Activated CD4-positive, alpha-beta T cell treated with anti-CD3 and anti-CD28 coated beads, Interleukin-2, amount 10 ng/mL, durations not matched to agents 7 days and 5 days (primary cell): ENCODE measurements around the gene KCTD18. TPM values are rescaled to one million over a fixed set of nuclear protein-coding genes. Genes with fewer than 3 reads are reported as not detected.

Experiments used
- CTCF ChIA-PET: fragments of 350-600 bp; sonication (Branson Sonifier 250); formaldehyde crosslinking; loops from one replicate; lab custom pipeline; 2021; ENCODE audit warnings: antibody characterized with exemption; lab: Charles Lee
- POLR2A ChIA-PET: fragments of 350-600 bp; sonication (Branson Sonifier 250); formaldehyde crosslinking; loops from one replicate; lab custom pipeline; 2021; ENCODE audit warnings: antibody characterized with exemption; lab: Charles Lee
- DNase-seq: peaks from one replicate; pipeline ENCODE4 v3.0.0-alpha.2; 2020
- H3K27ac Mint-ChIP-seq: one replicate; pipeline ENCODE4 v1.8.0; 2021; ENCODE audit warnings: mild to moderate bottlenecking, moderate library complexity, mixed read lengths
- H3K27me3 Mint-ChIP-seq: one replicate; pipeline ENCODE4 v1.8.0; 2021; ENCODE audit warnings: mixed read lengths
- H3K36me3 Mint-ChIP-seq: one replicate; pipeline ENCODE4 v1.8.0; 2021; ENCODE audit warnings: low read depth, mixed read lengths
- H3K4me1 Mint-ChIP-seq: one replicate; pipeline ENCODE4 v1.8.0; 2021; ENCODE audit warnings: mixed read lengths
- H3K4me3 Mint-ChIP-seq: one replicate; pipeline ENCODE4 v1.8.0; 2021; ENCODE audit warnings: mild to moderate bottlenecking, moderate library complexity, mixed read lengths
- H3K9me3 Mint-ChIP-seq: one replicate; pipeline ENCODE4 v1.8.0; 2021; ENCODE audit warnings: mixed read lengths
- total RNA-seq, 2 experiments: library from RNA; stranded (reverse); gene quantifications; one replicate each; pipeline ENCODE4 v1.2.3, GENCODE V29; 2021

The KCTD18 gene
- total RNA-seq, 2 experiments from 2014 or later, result 20.4 to 20.5 TPM

- Mint-ChIP-seq H3K4me3 (no peak overlapping the region), H3K4me1 (peaks cover 29% of the 10 kb centered on the region), H3K36me3 (peaks cover 30% of the 10 kb centered on the region), H3K27ac (no peak overlapping the region), H3K9me3 (no peaks in the 10 kb centered on the region), H3K27me3 (no peaks in the 10 kb centered on the region)
- DNase-seq, result no peak
- ChIA-PET POLR2A (no interaction called here), CTCF (no interaction called here)
Measured at GRCh38 chr2:200452377-200452776, 57.5 kb downstream of the KCTD18 start.

GRCh38 chr2:200451511-200451910 lies 58.4 kb downstream of the KCTD18 start:
- Mint-ChIP-seq H3K36me3 (peaks cover 31% of the 10 kb centered on the region), H3K27ac (no peak overlapping the region), H3K4me3 (no peak overlapping the region)

DNA sequence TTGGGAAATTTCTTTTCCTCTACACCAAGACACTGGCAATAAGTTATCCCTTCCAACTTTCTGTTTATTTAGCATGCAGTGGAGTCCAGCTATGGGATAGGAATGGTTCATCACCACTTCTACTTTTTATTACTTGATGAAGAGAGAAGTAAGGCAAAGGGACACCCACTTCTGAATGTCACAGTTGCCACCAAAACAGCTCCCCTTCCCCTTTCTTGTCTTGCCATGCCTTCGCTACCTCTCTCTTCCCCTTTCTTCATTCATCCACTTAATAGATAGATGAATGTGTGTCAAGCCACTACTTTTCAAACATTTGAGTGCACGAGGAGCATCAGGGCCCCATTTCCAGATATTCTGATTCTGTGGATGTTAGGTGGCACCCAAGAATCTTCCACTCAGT lies 59.6 kb downstream of the KCTD18 start:
- Mint-ChIP-seq H3K27ac (no peak overlapping the region), H3K36me3 (peaks cover 32% of the 10 kb centered on the region), H3K9me3 (no peaks in the 10 kb centered on the region), H3K4me3 (no peak overlapping the region), H3K4me1 (peaks cover 23% of the 10 kb centered on the region), H3K27me3 (no peaks in the 10 kb centered on the region)
- no peak for DNase-seq
- CTCF ChIA-PET, result interaction anchor here (0.7 kb wide), 1 partner anchor 18 kb away, joined by 3 read pairs; no protein-coding TSS in a partner anchor
- POLR2A ChIA-PET, result no interaction called here

More at GRCh38 chr2:200451511-200451910, 58.4 kb downstream of the KCTD18 start:
- no peak for DNase-seq
- no peaks in the 10 kb centered on the region for H3K9me3 Mint-ChIP-seq
- no peaks in the 10 kb centered on the region for H3K27me3 Mint-ChIP-seq
- H3K4me1 Mint-ChIP-seq, result peaks cover 32% of the 10 kb centered on the region
- ChIA-PET CTCF (no interaction called here), POLR2A (no interaction called here)

- DNase-seq, result no peak
- peaks cover 14% of the 10 kb centered on the region for H3K4me1 Mint-ChIP-seq
- H3K4me3 Mint-ChIP-seq, result no peak overlapping the region
- ChIA-PET POLR2A (no interaction called here), CTCF (interaction anchor here (0.8 to 1.2 kb wide), 3 partner anchors 10 to 104 kb away, joined by 3 to 6 read pairs (median 3); no protein-coding TSS in a partner anchor)
- H3K9me3 Mint-ChIP-seq, result no peaks in the 10 kb centered on the region
- no peaks in the 10 kb centered on the region for H3K27me3 Mint-ChIP-seq
- no peak overlapping the region for H3K27ac Mint-ChIP-seq
- H3K36me3 Mint-ChIP-seq, result peaks cover 35% of the 10 kb centered on the region
Measured at GRCh38 chr2:200449149-200449548, 60.7 kb downstream of the KCTD18 start.

DNA sequence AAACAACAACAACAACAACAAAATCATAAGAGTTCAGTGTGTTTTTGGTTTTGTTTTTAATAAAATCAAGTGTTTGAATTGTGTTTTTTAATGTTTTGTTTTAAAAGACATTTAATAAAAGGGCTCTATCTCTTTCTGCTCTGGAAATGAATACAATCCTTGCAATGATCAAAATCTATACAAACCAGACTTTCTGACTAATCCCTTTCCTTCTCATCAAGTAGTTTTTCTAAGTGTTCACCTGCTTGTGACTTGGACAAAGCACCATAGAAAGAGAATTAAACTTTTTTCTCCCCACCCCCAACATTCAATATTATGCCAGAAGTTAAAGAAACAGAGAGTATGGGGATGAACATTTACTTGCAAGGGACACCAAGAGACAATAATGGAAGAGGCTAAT lies 61.4 kb downstream of the KCTD18 start:
- CTCF ChIA-PET, result interaction anchor here (1.1 to 1.2 kb wide), 2 partner anchors 20 to 40 kb away, joined by 3 to 6 read pairs; no protein-coding TSS in a partner anchor
- Mint-ChIP-seq H3K4me3 (no peak overlapping the region), H3K27me3 (no peaks in the 10 kb centered on the region), H3K4me1 (peaks cover 10% of the 10 kb centered on the region), H3K27ac (no peak overlapping the region), H3K9me3 (no peaks in the 10 kb centered on the region), H3K36me3 (peaks cover 39% of the 10 kb centered on the region)
- DNase-seq, result no peak
- POLR2A ChIA-PET, result no interaction called here

- no peak overlapping the region for H3K27ac Mint-ChIP-seq
- H3K4me1 Mint-ChIP-seq, result peaks cover 8% of the 10 kb centered on the region
- peaks cover 42% of the 10 kb centered on the region for H3K36me3 Mint-ChIP-seq
- H3K27me3 Mint-ChIP-seq, result no peaks in the 10 kb centered on the region
- DNase-seq, result no peak
- H3K4me3 Mint-ChIP-seq, result no peak overlapping the region
- no peaks in the 10 kb centered on the region for H3K9me3 Mint-ChIP-seq
- CTCF ChIA-PET, result interaction anchor here (1.1 kb wide), 1 partner anchor 39 kb away, joined by 3 read pairs; no protein-coding TSS in a partner anchor
- POLR2A ChIA-PET, result no interaction called here
Measured at GRCh38 chr2:200447139-200447855, 62.6 kb downstream of the KCTD18 start.

- Mint-ChIP-seq H3K27ac (no peak overlapping the region), H3K4me1 (peaks cover 8% of the 10 kb centered on the region), H3K27me3 (no peaks in the 10 kb centered on the region), H3K4me3 (no peak overlapping the region), H3K36me3 (peaks cover 44% of the 10 kb centered on the region), H3K9me3 (no peaks in the 10 kb centered on the region)
- no peak for DNase-seq
- CTCF ChIA-PET, result no interaction called here
- POLR2A ChIA-PET, result no interaction called here
Measured at GRCh38 chr2:200446612-200447011, 63.3 kb downstream of the KCTD18 start.

DNA sequence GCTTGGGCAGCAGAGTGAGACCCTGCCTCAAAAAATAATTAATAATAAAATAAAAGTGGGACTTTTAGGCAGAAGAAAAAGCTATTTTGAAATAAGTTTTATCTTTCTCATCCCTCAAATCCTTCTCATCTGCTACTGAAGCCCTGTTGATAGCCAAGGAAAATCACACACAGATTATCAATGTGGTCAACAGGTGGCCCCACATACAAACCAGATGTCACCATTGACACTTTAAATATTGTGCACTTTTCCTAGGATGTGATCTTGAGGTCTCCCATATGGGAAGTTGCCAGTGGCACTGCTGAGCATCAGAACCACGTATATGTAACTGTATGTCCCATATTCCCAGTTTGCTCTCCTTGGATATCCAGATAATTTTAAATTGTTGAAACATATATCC lies 64.6 kb downstream of the KCTD18 start:
- Mint-ChIP-seq H3K36me3 (peaks cover 46% of the 10 kb centered on the region), H3K27ac (no peak overlapping the region), H3K9me3 (no peaks in the 10 kb centered on the region), H3K4me3 (no peak overlapping the region), H3K27me3 (no peaks in the 10 kb centered on the region), H3K4me1 (peaks cover 8% of the 10 kb centered on the region)
- ChIA-PET POLR2A (no interaction called here), CTCF (interaction anchor here (1.5 kb wide), 1 partner anchor 10 kb away, joined by 4 read pairs; no protein-coding TSS in a partner anchor)
- DNase-seq, result no peak

DNA sequence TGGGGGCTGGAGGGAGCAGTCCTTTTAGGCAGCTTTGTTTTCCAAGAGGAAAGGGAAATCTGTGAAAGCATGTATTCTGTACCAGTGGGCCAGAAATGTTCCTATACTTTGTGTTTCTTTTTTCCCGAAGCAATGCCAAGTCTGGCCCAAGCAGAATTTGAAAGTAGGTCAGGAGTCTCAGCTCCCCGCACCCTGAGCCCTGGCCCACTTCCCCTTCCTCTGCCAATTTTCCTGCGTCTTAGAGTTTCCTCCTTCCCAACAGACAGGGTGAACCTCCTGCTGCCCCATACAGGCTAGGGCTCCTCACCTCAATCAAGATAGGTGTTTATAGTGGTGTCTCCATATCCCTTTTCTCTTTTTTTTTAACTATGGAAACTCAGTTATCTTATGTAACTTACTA lies 65.3 kb downstream of the KCTD18 start:
- Mint-ChIP-seq H3K27ac (no peak overlapping the region), H3K4me1 (peaks cover 8% of the 10 kb centered on the region), H3K9me3 (no peaks in the 10 kb centered on the region), H3K27me3 (no peaks in the 10 kb centered on the region), H3K36me3 (peaks cover 52% of the 10 kb centered on the region), H3K4me3 (no peak overlapping the region)
- no peak for DNase-seq
- ChIA-PET POLR2A (no interaction called here), CTCF (interaction anchor here (1.2 to 1.5 kb wide), 2 partner anchors 10 to 26 kb away, joined by 3 to 4 read pairs; no protein-coding TSS in a partner anchor)

DNA sequence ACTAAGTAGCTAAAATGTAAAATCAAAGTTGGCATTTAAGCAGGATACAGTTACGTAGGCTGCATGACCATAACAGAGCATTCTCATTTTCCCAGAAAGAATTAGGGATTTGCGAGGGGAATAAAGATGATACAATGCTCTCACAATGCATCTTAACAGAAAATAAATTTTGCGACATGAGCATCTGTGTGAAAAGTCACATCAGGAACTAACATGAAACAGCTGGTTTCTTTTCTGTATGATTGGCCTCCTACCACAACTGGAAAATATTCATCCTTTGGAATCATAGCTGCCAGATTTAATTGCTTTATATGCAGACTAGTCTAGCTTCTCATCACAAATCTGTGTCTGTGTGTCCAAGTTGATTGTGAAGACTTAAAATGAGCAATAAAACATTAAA lies 66.0 kb downstream of the KCTD18 start:
- Mint-ChIP-seq H3K4me1 (peaks cover 8% of the 10 kb centered on the region), H3K36me3 (peaks cover 52% of the 10 kb centered on the region), H3K27me3 (no peaks in the 10 kb centered on the region), H3K9me3 (no peaks in the 10 kb centered on the region), H3K4me3 (no peak overlapping the region), H3K27ac (no peak overlapping the region)
- DNase-seq, result no peak
- ChIA-PET CTCF (interaction anchor here (1.2 to 1.5 kb wide), 2 partner anchors 11 to 26 kb away, joined by 3 to 4 read pairs; no protein-coding TSS in a partner anchor), POLR2A (no interaction called here)

- ChIA-PET CTCF (interaction anchor here (1.0 to 1.2 kb wide), 2 partner anchors 12 to 27 kb away, joined by 3 read pairs; no protein-coding TSS in a partner anchor), POLR2A (no interaction called here)
- H3K27me3 Mint-ChIP-seq, result no peaks in the 10 kb centered on the region
- H3K4me3 Mint-ChIP-seq, result no peak overlapping the region
- H3K4me1 Mint-ChIP-seq, result peaks cover 6% of the 10 kb centered on the region
- no peak for DNase-seq
- H3K9me3 Mint-ChIP-seq, result no peaks in the 10 kb centered on the region
- H3K36me3 Mint-ChIP-seq, result peaks cover 51% of the 10 kb centered on the region
- H3K27ac Mint-ChIP-seq, result no peak overlapping the region
Measured at GRCh38 chr2:200443376-200443775, 66.5 kb downstream of the KCTD18 start.

GRCh38 chr2:200442471-200442870 lies 67.4 kb downstream of the KCTD18 start:
- Mint-ChIP-seq H3K4me1 (peaks cover 6% of the 10 kb centered on the region), H3K4me3 (no peak overlapping the region), H3K27ac (no peak overlapping the region), H3K9me3 (no peaks in the 10 kb centered on the region), H3K36me3 (peaks cover 53% of the 10 kb centered on the region), H3K27me3 (no peaks in the 10 kb centered on the region)
- ChIA-PET CTCF (interaction anchor here (1.0 kb wide), 1 partner anchor 13 kb away, joined by 3 read pairs; no protein-coding TSS in a partner anchor), POLR2A (no interaction called here)
- DNase-seq, result no peak

DNA sequence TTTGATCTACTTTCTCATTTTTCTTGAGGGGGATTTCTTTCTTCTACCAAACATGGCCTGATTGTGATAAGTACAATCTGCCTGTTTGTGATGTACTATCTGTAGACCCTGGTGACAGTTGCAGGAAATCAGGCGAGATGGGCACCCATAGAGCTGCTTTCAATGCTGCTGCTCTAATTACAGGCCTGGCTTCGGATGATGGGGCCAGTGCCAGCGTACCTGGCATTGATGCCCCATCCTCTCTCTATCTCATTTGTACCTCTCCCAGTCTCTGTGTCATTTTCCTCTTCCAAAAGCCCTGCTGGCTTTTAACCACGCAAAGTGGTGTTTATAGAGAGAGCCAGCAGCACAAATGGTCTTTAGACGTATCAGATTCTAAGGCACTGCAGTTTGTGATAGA lies 69.9 kb downstream of the KCTD18 start:
- H3K27ac Mint-ChIP-seq, result no peak overlapping the region
- H3K27me3 Mint-ChIP-seq, result no peaks in the 10 kb centered on the region
- DNase-seq, result no peak
- no peaks in the 10 kb centered on the region for H3K9me3 Mint-ChIP-seq
- no peaks in the 10 kb centered on the region for H3K4me1 Mint-ChIP-seq
- peaks cover 56% of the 10 kb centered on the region for H3K36me3 Mint-ChIP-seq
- H3K4me3 Mint-ChIP-seq, result no peak overlapping the region
- ChIA-PET POLR2A (no interaction called here), CTCF (interaction anchor here (0.7 to 1.7 kb wide), 5 partner anchors 8 to 24 kb away, joined by 3 to 4 read pairs (median 3); no protein-coding TSS in a partner anchor)
